Posterior vena cava (tissue), 2 donors: ENCODE results near the gene CELA1. TPM values are rescaled to one million over a fixed set of nuclear protein-coding genes. Genes with fewer than 3 reads are reported as not detected.
"Not testable (repeated sequence)": the region's sequence is repeated elsewhere in the genome, so short reads cannot be mapped to it uniquely, and the experiment has no call there.

ENCODE experiments used
- DNase-seq: peaks from one replicate; pipeline ENCODE4 v3.0.0-alpha.2; 2020; ENCODE audit warnings: low spot score
- intact Hi-C, 2 donors: fragments of 100-400 bp; cut with DNase I; formaldehyde crosslinking; loops; one replicate each; pipeline versions ENCODE4 v1.14.1 to v1.14.2; 2022 to 2023
- total RNA-seq, 2 donors: library from RNA; stranded (reverse); fragmentation: NEBNext Ultra II Directional; extraction: Animal tissue kit (Norgen Biotek cat#: 25700); gene quantifications; one replicate each; pipeline ENCODE4 v1.2.1, GENCODE V29; 2021
- donor health status: DM: yes; HTN: yes; CAD: no.
- donor health status: DM: yes; HTN: yes; CAD: no.

CELA1 gene
- total RNA-seq, 2 donors from 2014 or later: not detected

- DNase-seq: no peak
- intact Hi-C loops: no loop called here
These were observed 5.5 kb upstream of the CELA1 start for GRCh38 chr12:51351913-51352532.

DNA sequence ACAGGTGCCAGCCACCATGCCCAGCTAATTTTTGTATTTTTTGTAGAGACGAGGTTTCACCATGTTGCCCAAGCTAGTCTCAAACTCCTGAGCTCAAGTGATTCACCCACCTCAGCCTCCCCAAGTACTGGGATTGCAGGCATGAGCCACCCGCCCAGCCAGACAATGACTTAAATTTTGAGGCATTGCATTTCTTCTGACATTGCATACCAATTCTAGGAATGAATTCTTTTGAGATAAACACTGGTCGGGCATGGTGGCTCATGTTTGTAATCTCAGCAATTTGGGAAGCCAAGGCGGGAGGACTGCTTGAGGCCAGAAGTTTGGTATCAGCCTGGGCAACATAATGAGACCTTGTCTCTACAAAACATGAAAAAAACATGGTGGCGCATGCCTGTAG, 2.5 kb upstream of the CELA1 start:
- DNase-seq: no peak
- intact Hi-C loops: no loop called here

DNA sequence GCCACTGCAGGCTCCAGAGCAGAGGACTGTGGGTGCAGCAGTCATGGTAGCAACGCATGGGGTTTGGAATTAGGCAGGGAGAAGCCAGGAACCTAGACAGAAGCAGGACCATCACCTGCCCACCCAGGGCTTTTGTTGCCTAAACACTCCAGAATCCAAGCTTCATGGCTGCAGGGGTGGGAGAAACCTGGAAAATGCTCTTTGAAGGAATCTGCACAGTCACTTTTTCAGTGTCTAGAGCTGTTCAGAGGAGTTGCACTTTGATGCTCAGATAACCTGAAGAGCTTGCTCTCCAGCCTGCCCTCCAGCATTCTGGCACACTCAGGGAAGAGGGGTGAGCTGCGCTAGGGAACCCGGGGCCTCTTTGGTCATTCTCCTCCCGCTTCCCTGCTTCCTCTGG, 1.6 kb upstream of the CELA1 start:
- DNase-seq: no peak
- intact Hi-C loops: no loop called here

DNA sequence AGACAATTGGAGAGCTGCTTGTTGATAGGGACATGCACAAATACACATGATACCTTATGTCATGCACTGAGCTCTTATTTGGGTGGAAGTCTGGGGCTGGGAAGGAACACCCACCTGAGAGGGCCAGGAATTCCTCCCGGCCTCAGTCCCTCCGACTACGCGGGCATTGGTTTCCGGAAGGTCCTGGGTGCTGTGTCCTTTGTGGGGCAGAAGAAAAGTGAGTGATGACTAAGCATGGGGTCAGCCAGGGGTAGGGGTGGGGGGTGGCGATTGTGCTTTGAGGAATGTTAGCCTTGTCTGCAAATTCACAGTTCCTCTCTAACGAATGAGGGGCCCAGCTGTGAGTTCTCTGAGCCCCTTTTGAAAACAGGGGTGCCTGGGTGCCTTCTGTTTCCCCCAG, 798 bp downstream of the CELA1 start:
- DNase-seq: no peak
- intact Hi-C loops: no loop called here

DNA sequence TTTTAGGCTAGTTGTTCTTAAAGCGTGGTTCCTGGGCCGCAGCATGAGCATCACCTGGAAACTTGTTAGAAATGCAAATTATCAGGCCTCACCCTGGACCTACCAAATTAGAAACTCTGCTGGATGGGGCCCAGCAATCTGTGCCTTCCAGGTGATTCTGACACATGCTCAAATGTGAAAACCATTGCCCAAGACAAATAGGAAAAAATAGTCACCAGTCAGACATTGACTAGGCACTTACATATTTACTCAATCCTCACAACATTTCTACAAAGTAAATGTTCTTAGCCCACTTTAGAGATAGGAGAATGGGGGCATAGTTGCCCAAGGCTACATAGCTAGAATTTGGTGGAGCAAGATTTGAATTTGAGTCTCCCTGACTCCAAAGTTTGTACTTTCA, 3.3 kb downstream of the CELA1 start:
- intact Hi-C loops: no loop called here

GRCh38 chr12:51342416-51342815, 4.1 kb downstream of the CELA1 start:
- intact Hi-C loops: no loop called here
- DNase-seq: no peak

More for the DNA sequence above, 3.3 kb downstream of the CELA1 start:
- DNase-seq: no peak

DNA sequence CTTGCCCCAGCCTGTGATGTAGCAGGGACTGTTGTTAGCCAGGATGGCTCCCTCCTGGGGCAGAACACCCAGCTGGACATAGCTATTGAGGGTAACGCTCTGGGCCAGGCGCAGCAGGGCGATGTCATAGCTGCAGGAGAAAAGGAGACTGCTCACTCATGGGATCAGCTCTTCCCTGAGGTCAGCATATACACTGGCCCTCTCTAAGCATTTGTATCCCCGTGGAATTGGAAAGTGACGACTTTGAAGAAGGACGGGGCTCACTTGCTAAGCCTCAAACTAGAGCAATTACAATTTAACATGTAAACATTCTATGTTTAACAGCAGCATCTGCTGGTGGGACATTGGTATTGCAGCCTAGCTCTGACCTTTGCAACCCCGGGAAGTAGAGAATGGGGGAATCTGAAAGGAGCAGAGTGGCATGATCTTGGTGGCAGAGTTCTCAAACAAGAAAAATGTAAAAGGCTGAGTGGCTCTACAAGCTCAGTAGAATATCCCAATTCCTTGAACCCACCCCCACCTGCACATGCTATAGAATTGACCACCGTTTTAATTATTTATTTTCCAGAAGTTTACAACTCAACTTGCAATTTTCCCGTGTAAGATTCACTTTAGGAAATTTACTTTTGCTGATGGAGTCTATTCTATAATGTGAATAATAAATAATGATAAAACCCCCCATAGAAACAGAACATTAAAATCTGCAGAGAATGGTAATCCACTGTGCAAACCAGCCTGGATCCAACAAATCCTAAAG, 5.0 kb downstream of the CELA1 start:
- DNase-seq: no peak
- intact Hi-C loops: no loop called here

DNA sequence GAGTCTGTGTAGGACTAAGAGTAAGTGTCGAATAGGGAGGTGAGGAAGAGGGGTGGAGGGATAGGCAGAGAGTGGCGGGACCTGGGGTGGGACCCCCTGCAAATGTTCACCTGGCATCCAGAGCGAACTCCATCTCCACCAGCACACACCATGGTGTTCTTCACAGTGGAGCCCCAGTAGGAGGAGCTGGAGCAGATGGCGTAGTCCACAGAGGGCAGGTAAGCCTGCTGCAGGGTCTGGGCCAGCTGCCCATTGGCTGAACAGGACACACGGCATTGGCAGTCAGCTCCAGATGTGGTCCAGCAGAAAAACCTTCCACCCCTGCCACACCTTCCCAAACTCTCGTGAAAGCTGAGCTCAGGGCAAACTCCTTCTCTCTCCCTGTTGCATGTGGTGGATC, 6.7 kb downstream of the CELA1 start:
- intact Hi-C loops: no loop called here
- no peak for DNase-seq

DNA sequence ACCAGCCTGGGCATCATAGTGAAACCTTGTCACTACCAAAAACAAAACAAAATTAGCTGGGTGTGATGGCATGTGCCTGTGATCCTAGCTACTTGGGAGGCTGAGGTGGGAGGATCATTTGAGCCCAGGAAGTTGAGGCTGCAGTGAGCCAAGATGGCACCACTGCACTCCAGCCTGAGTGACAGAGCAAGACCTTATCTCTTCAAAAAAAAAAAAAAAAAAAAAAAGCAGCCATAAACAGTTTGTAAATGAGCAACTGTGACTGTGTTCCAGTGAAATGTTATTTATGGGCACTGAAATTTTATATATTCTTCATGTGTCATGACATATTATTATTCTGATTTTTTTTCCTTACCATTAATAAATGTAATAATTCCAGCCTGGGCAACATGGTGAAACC, 9.1 kb downstream of the CELA1 start:
- intact Hi-C loops, DNase-seq: not testable (repeated sequence)

DNA sequence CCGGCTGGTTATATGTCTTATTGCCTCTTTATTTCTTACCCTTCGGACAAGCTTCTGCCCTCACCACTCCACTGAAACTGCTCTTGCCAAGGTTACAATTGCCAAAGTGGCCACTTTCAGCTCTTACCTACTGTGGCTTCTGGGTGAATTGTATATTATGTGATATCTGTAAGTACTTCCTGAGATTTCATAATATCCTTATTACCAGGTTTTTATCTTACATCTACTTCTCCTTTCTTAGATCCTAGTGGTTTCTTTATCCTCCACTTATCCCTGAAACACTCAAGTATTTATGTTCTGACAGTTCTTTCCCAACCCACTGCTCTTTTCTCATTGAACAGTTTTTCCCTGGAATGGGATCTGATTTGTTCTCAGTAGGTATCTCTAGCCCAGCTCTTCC, 10.5 kb downstream of the CELA1 start:
- intact Hi-C loops: no loop called here
- no peak for DNase-seq

DNA sequence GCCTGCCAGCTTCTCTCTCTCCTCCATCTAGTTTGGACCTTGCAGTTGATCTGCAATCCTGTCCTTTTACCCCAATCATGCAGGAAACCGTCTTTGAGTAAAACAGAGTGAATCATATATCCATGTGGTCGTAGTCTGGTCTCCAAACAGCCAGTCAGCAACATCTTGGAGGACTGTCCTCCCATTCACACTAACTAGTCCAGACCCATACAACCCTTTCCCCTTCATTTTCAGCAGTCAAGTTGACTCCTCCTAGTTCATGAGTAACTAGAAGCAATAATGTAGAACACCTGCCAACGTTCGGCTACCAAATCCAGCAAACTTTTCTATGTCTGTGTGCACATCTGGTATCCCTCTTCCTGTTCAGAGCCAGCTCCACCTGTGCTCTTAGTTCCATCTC, 11.7 kb downstream of the CELA1 start:
- DNase-seq: no peak
- intact Hi-C loops: no loop called here

DNA sequence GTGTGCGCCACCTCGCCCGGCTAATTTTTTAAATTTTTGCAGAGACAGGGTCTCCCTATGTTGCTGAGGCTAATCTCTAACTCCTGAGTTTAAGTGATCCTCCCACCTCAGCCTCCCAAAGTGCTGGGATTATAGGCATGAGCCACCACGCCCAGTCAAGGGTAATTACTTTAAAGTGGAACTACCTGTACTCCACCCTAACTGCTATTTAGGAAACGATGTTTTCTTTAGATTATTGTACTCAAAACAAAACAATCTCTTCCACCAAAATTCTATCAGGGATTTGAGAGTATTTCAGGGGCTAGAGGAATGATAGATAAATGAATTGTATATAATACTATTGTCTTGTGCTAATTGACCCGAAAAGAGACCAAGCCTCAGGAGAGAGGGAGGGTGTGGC, 12.9 kb downstream of the CELA1 start:
- DNase-seq: no peak
- intact Hi-C loops: no loop called here

DNA sequence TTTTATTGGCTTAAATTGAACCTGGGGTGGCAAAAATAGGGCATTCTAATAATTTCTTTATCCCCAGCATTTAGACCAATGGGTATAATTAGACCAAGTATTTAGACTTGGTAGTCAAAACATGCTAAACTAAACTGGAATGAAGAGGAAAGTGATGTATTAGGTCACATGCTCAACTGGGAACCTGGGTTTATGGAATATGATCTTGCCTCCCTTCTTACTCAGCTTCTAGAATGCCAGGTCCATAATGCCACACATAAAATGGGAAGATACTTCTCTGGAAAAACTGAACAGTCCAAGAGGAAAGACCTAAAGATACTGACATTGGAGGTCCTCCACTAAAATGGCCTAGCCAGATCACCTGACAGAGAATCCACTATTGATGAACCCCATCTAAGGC, 16.3 kb downstream of the CELA1 start:
- intact Hi-C loops: no loop called here

DNA sequence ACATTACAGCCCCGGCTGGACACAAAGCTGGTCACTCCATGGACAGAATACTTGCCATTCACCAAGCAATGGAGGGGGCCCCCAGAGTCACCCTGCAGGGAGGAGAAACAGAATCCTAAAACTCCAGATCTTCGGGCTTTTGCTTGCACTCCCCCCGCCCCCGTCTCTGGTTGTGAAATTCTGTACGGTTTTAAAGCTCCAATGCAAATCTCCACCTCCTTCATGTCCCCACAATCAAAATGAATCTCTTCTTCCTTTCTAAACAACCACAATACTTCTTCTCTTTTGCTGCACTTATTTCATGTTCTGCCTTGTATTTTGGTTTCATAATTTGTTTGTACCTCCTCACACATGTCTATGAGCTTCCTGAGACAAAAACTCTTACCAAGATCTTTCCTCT, 16.7 kb downstream of the CELA1 start:
- intact Hi-C loops: no loop called here
- no peak for DNase-seq

More for the DNA sequence above, 16.3 kb downstream of the CELA1 start:
- no peak for DNase-seq

GRCh38 chr12:51328587-51328986, 17.9 kb downstream of the CELA1 start:
- intact Hi-C loops: no loop called here
- DNase-seq: no peak

DNA sequence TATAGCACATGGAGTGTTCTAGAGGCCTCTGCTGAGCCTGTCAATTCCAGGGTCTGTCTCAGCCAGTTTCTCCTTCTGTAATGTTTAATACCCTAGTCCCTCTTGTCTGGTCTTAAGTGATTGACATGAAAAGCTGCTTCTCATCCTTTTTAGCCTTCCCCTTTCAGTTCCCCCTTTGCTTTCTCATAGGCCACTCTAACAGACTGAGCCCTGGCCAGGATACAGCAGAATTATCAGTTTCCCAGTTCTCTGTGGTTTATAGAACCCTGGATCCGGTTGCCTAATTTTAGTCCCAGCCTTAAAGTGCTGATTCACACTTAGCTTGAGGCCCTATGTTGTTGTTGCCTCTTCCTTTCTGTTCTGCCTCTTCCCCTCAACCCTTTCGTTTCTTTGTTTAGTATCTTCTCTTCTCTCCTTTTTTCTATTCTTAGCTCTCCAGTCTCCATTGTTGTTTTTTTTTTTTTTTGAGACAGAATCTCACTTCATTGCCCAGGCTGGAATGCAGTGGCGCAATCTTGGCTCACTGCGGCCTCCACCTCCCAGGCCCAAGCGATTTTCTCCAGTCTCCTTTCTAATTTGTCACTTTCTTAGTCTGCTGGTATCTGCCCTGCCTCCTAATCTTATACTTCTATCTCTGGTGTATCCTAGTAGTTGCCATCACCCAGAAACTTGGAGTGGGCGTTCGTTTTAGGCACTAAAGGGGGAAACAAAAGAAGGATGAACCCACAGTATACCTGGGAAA, 19.6 kb downstream of the CELA1 start:
- intact Hi-C loops: no loop called here
- DNase-seq: no peak

- no peak for DNase-seq
- intact Hi-C loops: no loop called here
These were observed 21.5 kb downstream of the CELA1 start for GRCh38 chr12:51324953-51325352.

DNA sequence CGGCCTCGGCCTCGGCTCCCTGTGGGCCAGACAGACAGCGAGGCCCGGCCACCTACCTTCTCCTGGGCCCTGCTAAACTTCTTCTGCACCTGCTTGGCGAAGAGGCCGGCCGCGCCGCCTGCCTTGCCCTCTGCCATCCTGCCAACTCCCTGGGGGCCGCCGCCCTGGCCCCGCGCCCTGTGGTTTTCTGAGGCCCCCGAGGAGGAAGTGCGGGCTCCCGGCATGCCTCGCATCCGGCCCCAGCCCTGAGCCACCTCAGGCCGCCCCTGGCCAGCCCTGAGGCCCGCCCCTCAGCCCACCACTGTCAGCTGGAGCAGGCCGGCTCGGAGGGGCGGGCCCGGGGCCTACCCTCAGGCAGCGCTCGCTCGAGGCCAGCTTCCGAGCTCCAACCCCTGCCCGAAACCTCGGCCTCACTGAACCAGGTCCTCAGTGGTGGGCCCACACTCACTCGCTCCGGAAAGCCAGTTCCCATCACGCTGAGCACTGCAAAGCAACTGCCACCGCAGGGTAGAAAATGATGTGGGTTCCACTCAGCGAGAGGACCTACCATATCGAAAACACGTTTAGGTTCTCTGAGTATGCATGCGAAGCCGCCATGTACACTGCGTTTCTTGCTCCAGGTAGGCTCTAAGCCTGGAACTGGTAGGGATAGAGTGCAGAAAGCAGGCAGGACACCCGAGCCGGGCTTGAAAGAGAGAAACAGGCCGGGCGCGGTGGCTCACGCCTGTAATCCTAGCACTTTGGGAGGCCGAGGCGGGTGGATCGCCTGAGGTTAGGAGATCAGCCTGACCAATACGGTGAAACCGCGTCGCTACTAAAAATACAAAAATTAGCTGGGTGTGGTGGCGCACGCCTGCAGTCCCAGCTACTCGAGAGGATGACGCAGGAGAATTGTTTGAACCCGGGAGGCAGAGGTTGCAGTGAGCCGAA, 22.2 kb downstream of the CELA1 start, which contains the start of gene BIN2:
Gene BIN2 (minus strand): TSS at position 209 of the 930 bp plus-strand sequence. CDS start 72 bp downstream, at position 137.
- DNase-seq: peak; percentile 91
- intact Hi-C loops: no loop called here

GRCh38 chr12:51323317-51323960, 23.0 kb downstream of the CELA1 start:
- intact Hi-C loops: no loop called here

More at GRCh38 chr12:51323317-51323960, 23.0 kb downstream of the CELA1 start:
- DNase-seq: no peak
